ENCODE measurements around the gene OR7G2. TPM values are rescaled to one million over a fixed set of nuclear protein-coding genes. Genes with fewer than 3 reads are reported as not detected.

Gene OR7G2
- total and polyA plus RNA-seq, 7 experiments from 2014 or later: not detected

DNA sequence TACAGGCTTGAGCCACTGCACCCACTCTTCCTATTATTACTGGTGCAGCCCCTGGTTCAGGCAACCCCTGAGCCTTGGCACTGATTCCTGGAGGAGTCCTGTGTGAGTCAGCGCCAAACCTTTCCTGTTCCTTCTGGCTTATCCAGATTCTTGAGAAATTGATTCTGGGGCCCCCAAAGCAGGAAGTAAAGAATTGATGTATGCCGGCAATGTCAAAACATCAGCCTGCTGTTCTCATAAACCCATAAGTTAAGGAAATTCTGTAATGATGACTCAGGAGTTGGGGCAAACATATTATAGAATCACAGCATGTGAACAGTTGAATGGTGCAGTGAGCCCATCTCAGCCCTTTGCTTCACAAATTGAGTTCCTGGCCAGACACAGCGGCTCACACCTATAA lies 20.9 kb upstream of the OR7G2 start:
- H3K9me3 Mint-ChIP-seq: peaks cover 0 to 4% (median 0%) of the 10 kb centered on the region in 11 donors
- CTCF ChIA-PET: no interaction called here
- H3K4me1 Mint-ChIP-seq: peaks cover 0 to 9% (median 8%) of the 10 kb centered on the region in 7 donors
- no peaks in the 10 kb centered on the region for H3K36me3 ChIP-seq (ENCODE audit: control insufficient read depth in 2 of 3, insufficient read depth in 3 of 3, low read length in 3 of 3)
- H3K27me3 Mint-ChIP-seq: peaks cover 0 to 44% (median 27%) of the 10 kb centered on the region in 5 donors
- POLR2A ChIA-PET: no interaction called here
- intact Hi-C loops (cut with micrococcal nuclease): no loop called here
- no peak overlapping the region for H3K27ac Mint-ChIP-seq
- no peak overlapping the region for H3K4me3 ChIP-seq (ENCODE audit: low read length)
- no peaks in the 10 kb centered on the region for H3K9me3 ChIP-seq (ENCODE audit: control insufficient read depth in 2 of 3, low read length in 3 of 3)
- no peak overlapping the region for H3K27ac ChIP-seq (ENCODE audit: low read depth, low read length)
- H3K4me3 Mint-ChIP-seq: no peak overlapping the region
- DNase-seq (no peak), ATAC-seq (no peak)
- no peaks in the 10 kb centered on the region for H3K4me1 ChIP-seq (ENCODE audit: control insufficient read depth in 2 of 2, insufficient read depth in 2 of 2, low read length in 2 of 2)
- no peaks in the 10 kb centered on the region for H3K27me3 ChIP-seq (ENCODE audit: control insufficient read depth in 2 of 2, insufficient read depth in 2 of 2, low read length in 2 of 2)
- H3K36me3 Mint-ChIP-seq: peaks cover 0 to 6% (median 0%) of the 10 kb centered on the region in 5 donors

- Histone ChIP-seq H3K4me1 (ENCODE audit: control insufficient read depth in 2 of 2, insufficient read depth in 2 of 2, low read length in 2 of 2) (no peaks in the 10 kb centered on the region), H3K27me3 (ENCODE audit: control insufficient read depth in 2 of 2, insufficient read depth in 2 of 2, low read length in 2 of 2) (no peaks in the 10 kb centered on the region), H3K36me3 (ENCODE audit: control insufficient read depth in 2 of 3, insufficient read depth in 3 of 3, low read length in 3 of 3) (no peaks in the 10 kb centered on the region), H3K27ac (ENCODE audit: low read depth, low read length) (no peak within 1 kb of the TSS), H3K9me3 (ENCODE audit: control insufficient read depth in 2 of 3, low read length in 3 of 3) (no peaks in the 10 kb centered on the region), H3K4me3 (ENCODE audit: low read length) (no peak within 1 kb of the TSS)
- Mint-ChIP-seq H3K36me3 (peaks cover 0 to 6% (median 0%) of the 10 kb centered on the region in 5 donors), H3K9me3 (peaks cover 0 to 4% (median 0%) of the 10 kb centered on the region in 11 donors), H3K27ac (no peak within 1 kb of the TSS), H3K4me3 (no peak within 1 kb of the TSS), H3K27me3 (peaks cover 0 to 43% (median 30%) of the 10 kb centered on the region in 5 donors), H3K4me1 (peaks cover 0 to 9% (median 8%) of the 10 kb centered on the region in 7 donors)
- ATAC-seq (no peak), DNase-seq (no peak)
- POLR2A ChIA-PET: no interaction called here
- intact Hi-C loops (cut with micrococcal nuclease): no loop called here
- CTCF ChIA-PET: no interaction called here
Measured at GRCh38 chr19:9126900-9127405, 19.7 kb upstream of the OR7G2 start, which contains the start of gene OR7G3. Gene OR7G3, minus strand, starts transcription at chr19:9126950. Its CDS starts 0 bp downstream, at chr19:9126950.

GRCh38 chr19:9116547-9116946 lies 9.3 kb upstream of the OR7G2 start:
- Histone ChIP-seq H3K27me3 (ENCODE audit: control insufficient read depth in 2 of 2, insufficient read depth in 2 of 2, low read length in 2 of 2) (peaks cover 0 to 2% of the 10 kb centered on the region in 2 donors), H3K27ac (ENCODE audit: low read depth, low read length) (no peak overlapping the region), H3K4me3 (ENCODE audit: low read length) (no peak overlapping the region), H3K36me3 (ENCODE audit: control insufficient read depth in 2 of 3, insufficient read depth in 3 of 3, low read length in 3 of 3) (no peaks in the 10 kb centered on the region), H3K4me1 (ENCODE audit: control insufficient read depth in 2 of 2, insufficient read depth in 2 of 2, low read length in 2 of 2) (no peaks in the 10 kb centered on the region), H3K9me3 (ENCODE audit: control insufficient read depth in 2 of 3, low read length in 3 of 3) (no peaks in the 10 kb centered on the region)
- Mint-ChIP-seq H3K4me1 (no peaks in the 10 kb centered on the region), H3K27ac (no peak overlapping the region), H3K4me3 (no peak overlapping the region), H3K9me3 (peaks cover 0 to 9% (median 0%) of the 10 kb centered on the region in 11 donors), H3K36me3 (no peaks in the 10 kb centered on the region), H3K27me3 (peaks cover 0 to 38% (median 26%) of the 10 kb centered on the region in 5 donors)
- ChIA-PET POLR2A (no interaction called here), CTCF (no interaction called here)
- DNase-seq (no peak), ATAC-seq (no peak)
- intact Hi-C loops (cut with micrococcal nuclease): no loop called here

DNA sequence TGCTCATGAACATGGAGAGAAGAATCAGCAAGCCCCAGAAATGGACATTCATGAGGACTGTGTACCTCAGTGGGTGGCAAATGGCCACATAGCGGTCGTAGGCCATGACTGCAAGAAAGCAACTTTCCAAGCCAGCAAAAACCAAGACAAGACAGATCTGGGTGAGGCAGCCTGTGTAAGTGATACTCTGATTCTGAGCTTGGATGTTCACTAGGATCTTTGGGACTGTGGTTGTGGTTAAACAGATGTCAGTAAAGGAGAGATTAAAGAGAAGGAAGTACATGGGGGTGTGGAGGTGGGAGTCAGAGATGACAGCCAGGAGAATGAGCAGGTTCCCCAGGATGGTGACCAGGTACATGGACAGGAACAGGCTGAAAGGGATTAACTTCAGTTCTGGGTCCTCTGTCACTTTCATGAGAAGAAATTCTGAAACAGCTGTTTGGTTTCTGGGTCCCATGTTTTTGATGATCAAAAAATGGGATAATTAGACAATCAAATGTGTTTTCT lies 8.1 kb upstream of the OR7G2 start, which contains the start of gene OR7G1:
Gene OR7G1 (minus strand): TSS at position 457 of the 507 bp plus-strand sequence. CDS start 0 bp downstream, at position 457.
- DNase-seq: no peak
- H3K27ac Mint-ChIP-seq: no peak within 1 kb of the TSS
- peaks cover 0 to 6% (median 0%) of the 10 kb centered on the region in 11 donors for H3K9me3 Mint-ChIP-seq
- H3K4me1 Mint-ChIP-seq: no peaks in the 10 kb centered on the region
- ChIA-PET CTCF (no interaction called here), POLR2A (no interaction called here)
- peaks cover 0 to 34% (median 23%) of the 10 kb centered on the region in 5 donors for H3K27me3 Mint-ChIP-seq
- H3K36me3 ChIP-seq (ENCODE audit: control insufficient read depth in 2 of 3, insufficient read depth in 3 of 3, low read length in 3 of 3): no peaks in the 10 kb centered on the region
- H3K27me3 ChIP-seq (ENCODE audit: control insufficient read depth in 2 of 2, insufficient read depth in 2 of 2, low read length in 2 of 2): peaks cover 0 to 2% of the 10 kb centered on the region in 2 donors
- H3K4me1 ChIP-seq (ENCODE audit: control insufficient read depth in 2 of 2, insufficient read depth in 2 of 2, low read length in 2 of 2): no peaks in the 10 kb centered on the region
- H3K36me3 Mint-ChIP-seq: no peaks in the 10 kb centered on the region
- H3K27ac ChIP-seq (ENCODE audit: low read depth, low read length): no peak within 1 kb of the TSS
- H3K4me3 Mint-ChIP-seq: no peak within 1 kb of the TSS
- no peaks in the 10 kb centered on the region for H3K9me3 ChIP-seq (ENCODE audit: control insufficient read depth in 2 of 3, low read length in 3 of 3)
- intact Hi-C loops (cut with micrococcal nuclease): no loop called here
- ATAC-seq: no peak
- H3K4me3 ChIP-seq (ENCODE audit: low read length): no peak within 1 kb of the TSS

- no peak overlapping the region for H3K27ac Mint-ChIP-seq
- intact Hi-C loops (cut with micrococcal nuclease): no loop called here
- Histone ChIP-seq H3K36me3 (ENCODE audit: control insufficient read depth in 2 of 3, insufficient read depth in 3 of 3, low read length in 3 of 3) (no peaks in the 10 kb centered on the region), H3K4me1 (ENCODE audit: control insufficient read depth in 2 of 2, insufficient read depth in 2 of 2, low read length in 2 of 2) (no peaks in the 10 kb centered on the region), H3K9me3 (ENCODE audit: control insufficient read depth in 2 of 3, low read length in 3 of 3) (no peaks in the 10 kb centered on the region), H3K27ac (ENCODE audit: low read depth, low read length) (no peak overlapping the region), H3K4me3 (ENCODE audit: low read length) (no peak overlapping the region), H3K27me3 (ENCODE audit: control insufficient read depth in 2 of 2, insufficient read depth in 2 of 2, low read length in 2 of 2) (no peaks in the 10 kb centered on the region)
- H3K36me3 Mint-ChIP-seq: no peaks in the 10 kb centered on the region
- DNase-seq (no peak), ATAC-seq (no peak)
- ChIA-PET POLR2A (no interaction called here), CTCF (no interaction called here)
- peaks cover 0 to 36% (median 25%) of the 10 kb centered on the region in 5 donors for H3K27me3 Mint-ChIP-seq
- no peaks in the 10 kb centered on the region for H3K4me1 Mint-ChIP-seq
- H3K9me3 Mint-ChIP-seq: no peaks in the 10 kb centered on the region
- no peak overlapping the region for H3K4me3 Mint-ChIP-seq
Measured at GRCh38 chr19:9109959-9110358, 2.7 kb upstream of the OR7G2 start.

- Histone ChIP-seq H3K4me1 (ENCODE audit: control insufficient read depth in 2 of 2, insufficient read depth in 2 of 2, low read length in 2 of 2) (no peaks in the 10 kb centered on the region), H3K36me3 (ENCODE audit: control insufficient read depth in 2 of 3, insufficient read depth in 3 of 3, low read length in 3 of 3) (no peaks in the 10 kb centered on the region), H3K27ac (ENCODE audit: low read depth, low read length) (no peak within 1 kb of the TSS), H3K27me3 (ENCODE audit: control insufficient read depth in 2 of 2, insufficient read depth in 2 of 2, low read length in 2 of 2) (no peaks in the 10 kb centered on the region), H3K9me3 (ENCODE audit: control insufficient read depth in 2 of 3, low read length in 3 of 3) (no peaks in the 10 kb centered on the region), H3K4me3 (ENCODE audit: low read length) (no peak within 1 kb of the TSS)
- Mint-ChIP-seq H3K36me3 (no peaks in the 10 kb centered on the region), H3K27ac (no peak within 1 kb of the TSS), H3K4me3 (no peak within 1 kb of the TSS), H3K27me3 (peaks cover 0 to 30% (median 17%) of the 10 kb centered on the region in 5 donors), H3K4me1 (peaks cover 0 to 4% (median 0%) of the 10 kb centered on the region in 7 donors), H3K9me3 (peaks cover 0 to 3% (median 0%) of the 10 kb centered on the region in 11 donors)
- POLR2A ChIA-PET: no interaction called here
- DNase-seq (no peak), ATAC-seq (no peak)
- CTCF ChIA-PET: no interaction called here
- intact Hi-C loops (cut with micrococcal nuclease): no loop called here
Measured at GRCh38 chr19:9086761-9087160, 20.5 kb downstream of the OR7G2 start, which contains the start of gene OR1M1. Gene OR1M1, plus strand, starts transcription at chr19:9087061. Its CDS starts 6,184 bp downstream, at chr19:9093245.

GRCh38 chr19:9078651-9079050 lies 28.6 kb downstream of the OR7G2 start:
- no peaks in the 10 kb centered on the region for H3K36me3 Mint-ChIP-seq
- no peaks in the 10 kb centered on the region for H3K27me3 ChIP-seq (ENCODE audit: control insufficient read depth in 2 of 2, insufficient read depth in 2 of 2, low read length in 2 of 2)

More at GRCh38 chr19:9078651-9079050, 28.6 kb downstream of the OR7G2 start:
- no peaks in the 10 kb centered on the region for H3K27me3 Mint-ChIP-seq
- ATAC-seq (no peak), DNase-seq (no peak)
- no peak overlapping the region for H3K27ac ChIP-seq (ENCODE audit: low read depth, low read length)
- H3K9me3 ChIP-seq (ENCODE audit: control insufficient read depth in 2 of 3, low read length in 3 of 3): no peaks in the 10 kb centered on the region
- intact Hi-C loops (cut with micrococcal nuclease): no loop called here
- H3K9me3 Mint-ChIP-seq: no peaks in the 10 kb centered on the region
- peaks cover 0 to 8% (median 0%) of the 10 kb centered on the region in 7 donors for H3K4me1 Mint-ChIP-seq
- no peak overlapping the region for H3K4me3 Mint-ChIP-seq
- H3K27ac Mint-ChIP-seq: no peak overlapping the region
- no peaks in the 10 kb centered on the region for H3K4me1 ChIP-seq (ENCODE audit: control insufficient read depth in 2 of 2, insufficient read depth in 2 of 2, low read length in 2 of 2)
- H3K36me3 ChIP-seq (ENCODE audit: control insufficient read depth in 2 of 3, insufficient read depth in 3 of 3, low read length in 3 of 3): no peaks in the 10 kb centered on the region
- ChIA-PET CTCF (no interaction called here), POLR2A (no interaction called here)
- no peak overlapping the region for H3K4me3 ChIP-seq (ENCODE audit: low read length)
